OCI-LY3 (cell line): ENCODE measurements around the gene SMCHD1.

ENCODE experiments used
- EZH2phosphoT487 ChIP-seq: fragments of 200-600 bp; shearing (Covaris generic); IDR thresholded peaks from 2 replicates; pipeline ENCODE4 v1.6.1; 2018; ENCODE audit warnings: antibody characterized with exemption, mixed run types, low read depth
- TF ChIP-seq, protein P1 (sequence below): fragments of 200-600, 300-600 bp; sonication (generic); IDR thresholded peaks from 2 replicates; pipeline ENCODE4 v1.5.1; 2014; ENCODE audit warnings: antibody characterized with exemption, low read length, low read depth

DNA sequence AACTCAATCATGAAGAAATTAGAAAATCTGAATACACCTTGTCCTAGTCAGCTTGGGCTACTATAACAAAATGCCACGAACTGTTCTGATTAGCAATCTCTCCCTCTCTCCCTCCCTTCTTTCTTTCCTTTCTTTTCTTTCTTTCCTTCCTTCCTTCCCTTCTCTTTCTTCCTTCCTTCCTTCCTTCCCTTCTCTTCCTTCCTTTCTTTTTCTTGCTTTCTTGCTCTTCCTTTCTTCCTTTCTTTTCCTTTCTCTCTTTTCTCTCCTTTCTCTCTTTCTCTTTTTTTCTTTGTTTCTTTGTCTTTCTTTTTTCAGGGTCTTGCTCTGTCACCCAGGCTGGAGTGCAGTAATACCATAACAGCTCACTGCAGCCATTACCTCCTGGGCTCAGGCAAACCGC lies 167.7 kb downstream of the SMCHD1 start:
- TF ChIP-seq, protein P1, sequence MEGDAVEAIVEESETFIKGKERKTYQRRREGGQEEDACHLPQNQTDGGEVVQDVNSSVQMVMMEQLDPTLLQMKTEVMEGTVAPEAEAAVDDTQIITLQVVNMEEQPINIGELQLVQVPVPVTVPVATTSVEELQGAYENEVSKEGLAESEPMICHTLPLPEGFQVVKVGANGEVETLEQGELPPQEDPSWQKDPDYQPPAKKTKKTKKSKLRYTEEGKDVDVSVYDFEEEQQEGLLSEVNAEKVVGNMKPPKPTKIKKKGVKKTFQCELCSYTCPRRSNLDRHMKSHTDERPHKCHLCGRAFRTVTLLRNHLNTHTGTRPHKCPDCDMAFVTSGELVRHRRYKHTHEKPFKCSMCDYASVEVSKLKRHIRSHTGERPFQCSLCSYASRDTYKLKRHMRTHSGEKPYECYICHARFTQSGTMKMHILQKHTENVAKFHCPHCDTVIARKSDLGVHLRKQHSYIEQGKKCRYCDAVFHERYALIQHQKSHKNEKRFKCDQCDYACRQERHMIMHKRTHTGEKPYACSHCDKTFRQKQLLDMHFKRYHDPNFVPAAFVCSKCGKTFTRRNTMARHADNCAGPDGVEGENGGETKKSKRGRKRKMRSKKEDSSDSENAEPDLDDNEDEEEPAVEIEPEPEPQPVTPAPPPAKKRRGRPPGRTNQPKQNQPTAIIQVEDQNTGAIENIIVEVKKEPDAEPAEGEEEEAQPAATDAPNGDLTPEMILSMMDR, result no peak
- TF ChIP-seq EZH2phosphoT487, result no peak
